Activated CD4-positive, CD25-positive, alpha-beta regulatory T cell treated with anti-CD3 and anti-CD28 coated beads, Interleukin-2, amount 50 U/mL, for 24 hours (primary cell): ENCODE measurements around the gene TRPC1.
"Not testable (repeated sequence)": the region's sequence is repeated elsewhere in the genome, so short reads cannot be mapped to it uniquely, and the experiment has no call there.

Source experiments
- ATAC-seq, 2 donors: fragments of 150-1000 bp; cut with Tn5 transposase; one replicate each; pipeline ENCODE4 v1.10.0; 2021; ENCODE audit warnings: mild to moderate bottlenecking in 1 of 2, moderate library complexity in 1 of 2

TRPC1 gene

DNA sequence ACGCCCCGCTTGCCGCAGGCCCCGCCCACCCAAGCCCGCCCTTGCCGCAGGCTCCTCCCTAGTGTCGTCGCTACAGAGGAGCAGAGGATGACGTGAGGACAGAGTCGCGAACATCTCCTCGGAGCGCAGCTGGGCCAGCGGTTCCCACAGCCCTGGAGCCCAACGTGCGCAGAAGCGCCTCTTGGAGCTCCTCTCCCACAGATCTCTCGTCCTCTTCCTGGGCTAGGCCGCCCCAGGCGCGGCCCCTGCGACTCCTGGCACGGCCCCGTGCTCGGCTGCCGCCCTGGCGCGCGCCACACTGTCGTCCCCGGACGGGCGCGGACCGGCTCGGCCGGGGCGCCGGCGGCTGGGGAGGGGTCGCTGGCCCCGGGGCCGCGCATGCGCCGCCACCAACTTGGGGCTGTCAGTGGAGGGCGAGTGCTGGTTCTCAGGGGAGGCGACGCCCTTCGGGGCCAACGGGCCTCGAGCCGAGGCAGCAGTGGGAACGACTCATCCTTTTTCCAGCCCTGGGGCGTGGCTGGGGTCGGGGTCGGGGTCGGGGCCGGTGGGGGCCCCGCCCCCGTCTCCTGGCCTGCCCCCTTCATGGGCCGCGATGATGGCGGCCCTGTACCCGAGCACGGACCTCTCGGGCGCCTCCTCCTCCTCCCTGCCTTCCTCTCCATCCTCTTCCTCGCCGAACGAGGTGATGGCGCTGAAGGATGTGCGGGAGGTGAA lies at the start of gene TRPC1:
Gene TRPC1 (plus strand): TSS at position 67 of the 714 bp plus-strand sequence. CDS start 526 bp downstream, at position 593.
- peak; percentile 97 to 98 for ATAC-seq

- no peak for ATAC-seq
These were observed 47.7 kb upstream of the TRPC1 start for GRCh38 chr3:142676151-142676550.

DNA sequence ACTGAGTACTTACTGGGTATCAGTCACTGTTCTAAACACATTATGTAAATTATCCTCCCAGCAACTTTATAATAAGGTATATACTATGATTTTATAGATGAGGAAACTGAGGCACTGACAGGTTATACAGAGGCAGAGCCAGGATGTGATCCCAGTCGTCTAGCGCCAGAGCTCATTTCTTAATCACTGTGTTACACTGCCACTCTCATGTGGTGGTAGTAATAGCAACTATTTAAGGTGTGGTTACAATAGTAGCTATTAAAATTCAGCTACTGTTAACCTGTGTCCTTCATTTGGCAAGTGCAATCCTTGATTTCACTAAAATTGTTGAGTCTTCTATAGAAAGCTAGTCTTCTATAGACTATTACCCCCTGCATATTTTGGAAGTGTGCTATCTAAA lies 43.1 kb upstream of the TRPC1 start:
- ATAC-seq: no peak

DNA sequence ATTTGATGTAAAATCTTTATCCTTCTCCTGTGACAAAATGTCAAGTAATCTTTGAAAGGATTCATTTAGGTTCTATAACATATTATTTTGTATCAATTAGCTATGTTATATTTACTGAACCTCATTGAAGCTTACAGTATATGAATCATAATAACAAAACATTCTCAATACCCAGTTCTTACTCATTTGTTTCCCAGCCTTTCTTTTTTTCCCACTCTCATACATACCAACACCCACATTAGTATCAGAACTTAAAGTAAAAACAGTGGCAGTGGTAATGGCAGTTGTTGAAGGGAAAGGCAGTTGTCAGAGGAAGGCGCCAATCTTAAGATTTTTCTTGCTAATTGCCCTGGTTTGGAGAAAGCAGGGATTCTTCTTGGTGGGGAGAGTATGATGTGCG lies 33.2 kb upstream of the TRPC1 start:
- ATAC-seq: no peak

GRCh38 chr3:142691527-142691926 lies 32.3 kb upstream of the TRPC1 start:
- ATAC-seq: no peak

GRCh38 chr3:142693136-142693853 lies 30.5 kb upstream of the TRPC1 start:
- no peak for ATAC-seq

DNA sequence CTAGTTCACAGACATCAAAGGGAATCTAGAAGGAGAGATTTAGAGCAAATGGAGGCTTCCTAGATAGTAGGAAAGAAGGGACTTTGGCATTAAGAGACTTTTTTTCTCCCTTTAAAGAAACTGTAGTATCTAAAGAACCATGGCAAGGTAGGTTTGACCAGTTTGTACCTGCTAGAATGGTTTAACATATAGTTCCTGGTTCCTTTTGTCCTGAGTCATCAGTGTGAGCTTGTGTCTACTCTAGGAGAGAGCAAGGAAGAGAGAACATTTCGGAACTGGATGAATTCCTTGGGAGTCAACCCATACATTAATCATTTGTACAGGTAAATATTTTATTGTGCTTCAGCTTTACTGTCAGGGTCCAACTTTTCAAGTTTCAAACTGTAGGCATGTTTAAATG lies 29.6 kb upstream of the TRPC1 start:
- no peak for ATAC-seq

DNA sequence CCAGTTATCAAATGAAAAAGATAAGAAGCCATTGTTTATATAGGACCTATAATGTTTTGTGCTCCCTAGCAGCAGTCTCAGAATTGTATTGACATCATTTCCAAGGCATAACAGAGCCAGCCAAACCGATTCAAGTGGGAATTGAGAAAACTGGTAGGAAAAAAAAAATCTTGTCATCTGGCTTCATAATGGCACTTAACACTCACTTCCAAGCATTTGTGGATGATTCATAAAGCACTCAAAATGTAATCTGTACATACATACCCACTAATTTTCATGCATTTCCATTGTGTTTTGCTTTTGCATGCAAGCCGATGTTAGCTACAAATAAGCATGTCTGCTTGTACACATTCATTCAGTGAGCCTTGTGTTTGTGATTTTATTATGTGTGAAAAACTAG lies 18.6 kb upstream of the TRPC1 start:
- ATAC-seq: no peak

DNA sequence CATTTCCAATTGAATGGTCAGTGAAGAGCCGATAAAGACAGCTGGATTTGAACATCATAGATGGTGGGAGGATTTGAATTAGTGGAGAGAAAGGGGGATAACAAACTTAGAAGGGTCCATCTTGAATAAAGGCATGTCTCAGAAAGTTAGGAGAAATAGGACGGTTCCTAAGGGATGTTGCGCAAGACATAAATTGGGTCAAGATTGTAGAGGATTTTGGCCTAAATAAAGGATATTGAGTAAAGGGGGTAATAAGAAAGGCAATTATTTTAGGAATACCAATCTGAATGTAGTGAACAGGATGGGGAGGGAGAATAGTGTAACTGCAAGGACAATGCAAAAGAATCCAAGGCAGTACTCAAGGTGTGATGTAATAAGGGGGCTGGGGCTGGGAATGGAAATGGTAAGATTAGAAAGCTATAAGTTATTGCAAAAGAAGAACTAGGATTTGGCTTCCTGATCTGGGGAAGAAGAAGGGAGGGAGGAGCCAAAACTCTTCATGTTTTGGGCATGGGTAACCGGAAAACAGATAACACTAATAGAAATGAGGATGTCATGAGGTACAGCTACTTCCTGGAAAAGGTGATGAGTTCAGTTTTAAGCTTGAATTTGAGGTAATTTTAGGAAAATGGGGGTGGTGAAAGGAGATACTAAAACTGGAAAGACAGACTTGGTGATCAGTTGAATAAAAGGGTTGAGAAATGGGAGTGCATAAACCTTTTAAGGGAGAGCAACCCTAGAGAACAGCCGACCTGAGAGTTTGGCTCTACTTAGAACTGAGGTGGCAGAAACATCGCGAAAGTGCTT lies 17.3 kb upstream of the TRPC1 start:
- ATAC-seq: no peak

DNA sequence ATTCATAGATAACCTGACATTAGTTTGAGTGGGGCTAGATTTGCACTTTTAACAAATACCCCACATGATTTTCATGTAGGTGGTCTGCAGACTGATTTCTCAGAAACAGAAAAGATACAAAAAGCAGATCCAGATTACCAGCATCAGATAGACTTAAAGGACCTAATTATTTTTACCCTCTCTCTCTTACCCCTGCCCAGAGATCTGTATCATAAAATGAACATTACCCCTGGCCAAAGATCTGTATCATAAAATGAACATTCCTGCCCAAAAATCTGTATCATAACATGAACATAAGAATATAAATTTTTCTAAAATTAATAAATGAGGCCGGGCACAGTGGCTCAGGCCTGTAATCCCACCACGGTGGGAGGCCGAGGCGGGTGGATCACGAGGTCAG lies 14.6 kb upstream of the TRPC1 start:
- no peak for ATAC-seq

GRCh38 chr3:142714882-142715281 lies 9.0 kb upstream of the TRPC1 start:
- not testable (repeated sequence) for ATAC-seq

DNA sequence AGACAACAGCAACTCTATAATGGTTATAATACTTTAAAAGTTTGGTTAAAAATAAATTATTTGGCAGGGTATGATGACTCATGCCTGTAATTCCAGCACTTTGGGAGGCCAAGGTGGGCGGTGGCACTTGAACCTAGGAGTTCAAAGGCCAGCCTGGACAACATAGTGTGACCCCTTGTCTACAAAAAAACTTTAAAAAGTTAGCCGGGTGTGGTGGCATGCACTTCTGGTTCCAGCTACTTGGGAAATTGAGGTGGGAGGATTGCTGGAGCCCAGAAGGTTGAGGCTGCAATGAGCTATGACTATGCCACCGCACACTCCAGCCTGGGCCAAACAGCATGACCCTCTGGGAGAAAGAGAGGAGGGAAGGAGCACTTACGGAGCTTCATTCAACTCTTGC lies 7.7 kb upstream of the TRPC1 start:
- ATAC-seq: no peak

DNA sequence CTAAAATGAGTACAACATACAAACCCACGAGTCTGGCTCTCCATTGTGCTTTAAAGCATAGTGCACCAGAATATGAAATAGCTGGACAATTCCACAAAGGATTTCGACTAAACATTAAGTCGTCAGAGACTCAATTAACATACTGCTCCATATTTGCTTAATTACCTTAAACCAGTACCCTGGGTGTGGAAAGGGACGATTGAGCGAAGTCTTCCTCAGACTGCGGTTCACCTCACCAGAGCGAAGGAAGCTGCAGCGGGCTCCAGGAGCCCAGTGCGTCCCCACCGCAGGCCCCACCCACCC lies 218 bp upstream of the TRPC1 start:
- no peak for ATAC-seq

- ATAC-seq: no peak
These were observed 985 bp downstream of the TRPC1 start for GRCh38 chr3:142724682-142725356.

DNA sequence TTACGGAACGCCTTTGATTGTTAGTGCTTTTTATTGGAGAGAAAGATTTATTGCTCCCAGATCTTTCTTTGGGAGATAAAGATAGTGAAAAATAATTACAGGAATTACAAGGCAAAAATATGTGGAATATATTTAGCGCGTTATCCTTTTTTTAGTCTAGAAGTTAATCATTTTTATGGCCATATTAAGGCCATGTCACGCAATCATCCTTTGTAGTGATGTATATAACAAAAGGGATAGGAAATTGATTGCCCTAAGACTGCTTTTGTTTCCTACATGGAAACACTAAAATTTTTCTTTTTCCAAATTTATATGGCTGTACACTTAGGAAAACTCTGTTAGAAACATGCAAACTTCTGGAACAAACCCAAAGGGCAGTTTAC lies 1.5 kb downstream of the TRPC1 start:
- no peak for ATAC-seq

GRCh38 chr3:142726017-142726416 lies 2.2 kb downstream of the TRPC1 start:
- ATAC-seq: no peak

- no peak for ATAC-seq
These were observed 8.2 kb downstream of the TRPC1 start for GRCh38 chr3:142732066-142732465.

GRCh38 chr3:142734834-142735233 lies 11.0 kb downstream of the TRPC1 start:
- ATAC-seq: no peak

- no peak for ATAC-seq
These were observed 11.6 kb downstream of the TRPC1 start for GRCh38 chr3:142735462-142735861.

DNA sequence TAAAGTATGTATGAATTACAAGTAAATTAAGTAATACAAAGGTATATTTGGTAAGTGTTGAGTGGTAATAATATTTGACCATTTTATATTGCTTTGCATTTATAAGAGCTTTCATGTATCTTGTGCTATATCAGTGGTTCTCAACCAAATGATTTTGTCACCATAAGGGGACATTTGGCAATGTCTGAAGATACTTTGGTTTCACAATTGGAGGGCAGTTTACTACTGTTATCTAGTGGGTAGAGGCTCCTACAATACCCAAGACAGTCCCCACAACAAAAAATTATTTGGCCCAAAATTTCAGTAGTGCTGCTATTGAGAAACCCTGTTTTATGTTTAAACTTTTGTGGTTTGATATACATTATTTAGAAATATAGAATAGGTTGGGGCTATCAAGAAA lies 14.6 kb downstream of the TRPC1 start:
- ATAC-seq: no peak

GRCh38 chr3:142746646-142747045 lies 22.8 kb downstream of the TRPC1 start:
- ATAC-seq: no peak

DNA sequence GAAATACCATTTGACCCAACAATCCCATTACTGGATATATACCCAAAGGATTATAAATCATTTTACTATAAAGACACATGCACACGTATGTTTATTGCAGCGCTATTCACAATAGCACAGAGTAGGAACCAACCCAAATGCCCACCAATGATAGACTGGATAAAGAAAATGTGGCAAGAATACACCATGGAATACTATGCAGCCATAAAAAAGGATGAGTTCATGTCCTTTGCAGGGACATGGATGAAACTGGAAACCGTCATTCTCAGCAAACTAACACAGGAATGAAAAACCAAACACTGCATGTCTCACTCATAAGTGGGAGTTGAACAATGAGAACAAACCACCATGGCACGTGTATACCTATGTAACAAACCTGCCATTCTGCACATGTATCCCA lies 26.7 kb downstream of the TRPC1 start:
- ATAC-seq: not testable (repeated sequence)

DNA sequence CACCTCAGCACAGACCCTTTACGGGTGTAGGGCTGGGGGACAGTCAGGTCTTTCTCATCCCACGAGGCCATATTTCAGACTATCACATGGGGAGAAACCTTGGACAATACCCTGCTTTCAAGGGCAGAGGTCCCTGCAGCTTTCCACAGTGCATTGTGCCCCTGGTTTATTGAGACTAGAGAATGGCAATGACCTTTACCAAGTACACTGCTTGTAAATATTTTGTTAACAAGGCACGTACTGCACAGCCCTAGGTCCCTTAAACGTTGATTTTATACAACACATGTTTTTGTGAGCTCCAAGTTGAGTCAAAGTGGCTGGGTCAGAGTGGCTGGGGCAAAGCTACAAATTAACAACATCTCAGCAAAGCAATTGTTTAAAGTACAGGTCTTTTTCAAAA lies 28.8 kb downstream of the TRPC1 start:
- ATAC-seq: not testable (repeated sequence)
